Neuron (in vitro differentiated cells): ENCODE results near the gene CTIF.

Experiments used
- H2AFZ ChIP-seq: one replicate; pipeline ENCODE4 v1.6.1; 2013; ENCODE audit warnings: low read depth, mild to moderate bottlenecking, inconsistent platforms, low read length, moderate library complexity
- H3K27me3 ChIP-seq: one replicate; pipeline ENCODE4 v1.6.1; 2013; ENCODE audit warnings: low read length; ENCODE audit not compliant: insufficient read depth
- H3K36me3 ChIP-seq: one replicate; pipeline ENCODE4 v1.6.1; 2013; ENCODE audit warnings: low read length; ENCODE audit not compliant: insufficient read depth
- H3K4me1 ChIP-seq: one replicate; pipeline ENCODE4 v1.6.1; 2013; ENCODE audit warnings: low read length; ENCODE audit not compliant: insufficient read depth
- H3K4me3 ChIP-seq: 2 replicates; pipeline ENCODE4 v1.5.1; 2013; ENCODE audit warnings: mild to moderate bottlenecking, low read length, moderate library complexity
- H3K9me3 ChIP-seq: one replicate; pipeline ENCODE4 v1.6.1; 2013; ENCODE audit warnings: low read length

Gene CTIF

GRCh38 chr18:48878471-48878870 lies 339.6 kb downstream of the CTIF start:
- peaks cover 7% of the 10 kb centered on the region for H3K4me1 ChIP-seq
- H3K27me3 ChIP-seq = no peaks in the 10 kb centered on the region
- no peaks in the 10 kb centered on the region for H3K9me3 ChIP-seq
- no peak overlapping the region for H3K4me3 ChIP-seq
- no peak overlapping the region for H2AFZ ChIP-seq
- H3K36me3 ChIP-seq = no peaks in the 10 kb centered on the region

- Histone ChIP-seq H3K36me3 (no peaks in the 10 kb centered on the region), H2AFZ (no peak overlapping the region), H3K27me3 (peaks cover under 1% of the 10 kb centered on the region), H3K4me1 (peaks cover 7% of the 10 kb centered on the region), H3K9me3 (no peaks in the 10 kb centered on the region), H3K4me3 (no peak overlapping the region)
Observed at GRCh38 chr18:48879008-48879431, 340.2 kb downstream of the CTIF start.

- Histone ChIP-seq H3K4me3 (no peak overlapping the region), H3K4me1 (peaks cover 7% of the 10 kb centered on the region), H3K9me3 (no peaks in the 10 kb centered on the region), H3K27me3 (peaks cover 9% of the 10 kb centered on the region), H2AFZ (no peak overlapping the region), H3K36me3 (no peaks in the 10 kb centered on the region)
Observed at GRCh38 chr18:48880931-48881330, 342.1 kb downstream of the CTIF start.

- H3K36me3 ChIP-seq = no peaks in the 10 kb centered on the region
- no peak overlapping the region for H2AFZ ChIP-seq
- no peaks in the 10 kb centered on the region for H3K9me3 ChIP-seq
- peaks cover 9% of the 10 kb centered on the region for H3K27me3 ChIP-seq
- peaks cover 7% of the 10 kb centered on the region for H3K4me1 ChIP-seq
- H3K4me3 ChIP-seq = no peak overlapping the region
Observed at GRCh38 chr18:48882379-48882778, 343.5 kb downstream of the CTIF start.

DNA sequence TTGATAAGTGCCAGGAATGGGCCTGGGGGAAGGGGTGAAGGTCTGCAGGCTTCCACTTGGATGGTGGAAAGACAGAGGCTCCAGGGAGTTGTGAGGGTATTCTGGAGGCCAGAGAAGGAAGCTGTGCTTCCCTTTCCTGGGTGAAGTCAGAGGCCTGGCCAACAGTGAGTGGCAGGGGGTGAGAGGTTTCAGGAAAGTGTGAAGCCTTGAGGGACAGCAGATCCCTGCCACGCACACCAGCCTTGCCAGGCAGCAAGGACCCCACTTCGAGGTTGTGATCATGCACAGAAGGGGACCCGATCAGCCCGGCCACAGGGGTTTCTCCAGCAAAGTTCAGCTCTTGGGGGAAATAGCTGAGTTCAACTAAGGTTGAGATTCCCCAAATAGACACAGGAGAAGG lies 345.5 kb downstream of the CTIF start:
- H3K4me1 ChIP-seq = peaks cover 7% of the 10 kb centered on the region
- no peak overlapping the region for H2AFZ ChIP-seq
- peaks cover 9% of the 10 kb centered on the region for H3K27me3 ChIP-seq
- no peaks in the 10 kb centered on the region for H3K9me3 ChIP-seq
- no peak overlapping the region for H3K4me3 ChIP-seq
- no peaks in the 10 kb centered on the region for H3K36me3 ChIP-seq

- Histone ChIP-seq H3K9me3 (no peaks in the 10 kb centered on the region), H3K4me3 (no peak overlapping the region), H3K27me3 (peaks cover 9% of the 10 kb centered on the region), H3K36me3 (no peaks in the 10 kb centered on the region), H3K4me1 (peaks cover 12% of the 10 kb centered on the region), H2AFZ (no peak overlapping the region)
Observed at GRCh38 chr18:48884771-48885170, 345.9 kb downstream of the CTIF start.

GRCh38 chr18:48885266-48885923 lies 346.6 kb downstream of the CTIF start:
- Histone ChIP-seq H3K9me3 (no peaks in the 10 kb centered on the region), H3K4me3 (no peak overlapping the region), H3K4me1 (peaks cover 13% of the 10 kb centered on the region)

GRCh38 chr18:48885924-48886400 lies 347.1 kb downstream of the CTIF start:
- H3K27me3 ChIP-seq = peaks cover 9% of the 10 kb centered on the region
- no peaks in the 10 kb centered on the region for H3K36me3 ChIP-seq
- no peak overlapping the region for H2AFZ ChIP-seq
- H3K9me3 ChIP-seq = no peaks in the 10 kb centered on the region
- no peak overlapping the region for H3K4me3 ChIP-seq
- H3K4me1 ChIP-seq = peaks cover 13% of the 10 kb centered on the region

More at GRCh38 chr18:48885266-48885923, 346.6 kb downstream of the CTIF start:
- Histone ChIP-seq H3K36me3 (no peaks in the 10 kb centered on the region), H2AFZ (no peak overlapping the region), H3K27me3 (peaks cover 9% of the 10 kb centered on the region)

DNA sequence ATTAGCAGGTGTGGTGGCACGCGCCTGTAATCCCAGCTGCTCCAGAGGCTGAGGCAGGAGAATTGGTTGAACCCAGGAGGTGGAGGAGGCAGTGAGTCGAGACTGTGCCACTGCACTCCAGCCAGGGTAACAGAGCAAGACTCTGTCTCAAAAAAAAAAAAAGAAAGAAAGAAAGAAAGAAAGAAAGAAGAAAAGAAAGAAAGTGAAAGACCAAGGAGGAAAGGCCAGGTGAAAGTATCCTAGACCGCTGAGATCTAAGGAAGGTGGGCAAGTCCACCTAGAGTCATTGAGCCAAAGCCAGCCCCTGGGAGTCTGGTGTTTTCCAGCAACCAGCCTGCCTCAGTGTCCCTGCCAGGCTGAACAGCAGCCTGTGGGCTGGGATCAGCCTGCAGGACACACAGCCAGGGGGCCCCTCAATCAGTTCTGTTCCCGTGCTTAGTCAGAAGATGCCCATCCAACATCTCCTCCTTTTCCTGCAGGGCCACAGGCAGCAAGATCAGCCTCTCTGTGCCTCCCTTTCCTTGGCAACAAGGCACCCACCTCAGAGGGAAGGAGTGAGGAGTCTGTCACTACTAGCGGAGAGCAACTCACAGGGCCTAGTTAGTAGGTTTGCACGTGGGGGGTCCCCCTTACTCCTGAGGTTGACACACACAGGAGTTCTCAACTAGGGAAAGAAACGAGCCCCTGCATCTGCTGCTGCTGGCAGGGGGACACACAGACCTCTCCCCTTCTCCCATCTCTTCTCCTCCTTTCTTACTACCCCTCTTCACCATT lies 347.9 kb downstream of the CTIF start:
- no peak overlapping the region for H3K4me3 ChIP-seq
- H3K4me1 ChIP-seq = peaks cover 13% of the 10 kb centered on the region
- H2AFZ ChIP-seq = no peak overlapping the region
- peaks cover 9% of the 10 kb centered on the region for H3K27me3 ChIP-seq
- H3K9me3 ChIP-seq = no peaks in the 10 kb centered on the region
- H3K36me3 ChIP-seq = no peaks in the 10 kb centered on the region

GRCh38 chr18:48887294-48887904 lies 348.6 kb downstream of the CTIF start:
- Histone ChIP-seq H3K27me3 (peaks cover 9% of the 10 kb centered on the region), H3K9me3 (no peaks in the 10 kb centered on the region), H3K4me3 (no peak overlapping the region)

GRCh38 chr18:48887905-48888772 lies 349.3 kb downstream of the CTIF start:
- Histone ChIP-seq H3K36me3 (no peaks in the 10 kb centered on the region), H3K4me1 (peaks cover 17% of the 10 kb centered on the region), H3K27me3 (peaks cover 9% of the 10 kb centered on the region), H2AFZ (no peak overlapping the region), H3K4me3 (no peak overlapping the region), H3K9me3 (no peaks in the 10 kb centered on the region)

More at GRCh38 chr18:48887294-48887904, 348.6 kb downstream of the CTIF start:
- no peak overlapping the region for H2AFZ ChIP-seq
- no peaks in the 10 kb centered on the region for H3K36me3 ChIP-seq
- H3K4me1 ChIP-seq = peaks cover 13% of the 10 kb centered on the region

DNA sequence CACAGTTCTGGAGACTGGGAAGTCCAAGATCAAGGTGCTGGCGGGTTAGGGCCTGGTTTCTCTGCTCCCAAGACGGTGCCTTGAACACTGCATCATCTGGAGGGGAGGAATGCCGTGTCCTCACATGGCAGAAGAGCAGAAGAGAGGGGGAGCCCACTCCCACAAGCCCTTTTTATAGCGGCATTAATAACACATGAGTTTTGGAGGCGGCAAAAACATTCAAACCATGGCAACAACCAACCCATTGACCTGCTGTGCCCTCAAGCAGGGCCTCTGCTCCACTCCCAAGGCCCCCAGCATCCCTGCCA lies 349.9 kb downstream of the CTIF start:
- no peak overlapping the region for H3K4me3 ChIP-seq
- H3K27me3 ChIP-seq = peaks cover 9% of the 10 kb centered on the region
- H3K36me3 ChIP-seq = no peaks in the 10 kb centered on the region
- H3K4me1 ChIP-seq = peaks cover 23% of the 10 kb centered on the region
- H3K9me3 ChIP-seq = no peaks in the 10 kb centered on the region
- no peak overlapping the region for H2AFZ ChIP-seq
